Measurements from ENCODE around the gene TUSC2.

Gene TUSC2

GRCh38 chr3:50325497-50326181 is 2.4 kb downstream of the TUSC2 start:
- no peak for ATAC-seq
- TF ChIP-seq ISL1 (CRISPR knock-in tag; IDR thresholded peaks at IDR 0.05) (no peak), ZFP30 (CRISPR knock-in tag; IDR thresholded peaks at IDR 0.05) (no peak), ARNTL (CRISPR knock-in tag; IDR thresholded peaks at IDR 0.05; ENCODE audit: borderline replicate concordance, low read depth) (no peak), GLIS3 (CRISPR knock-in tag; IDR thresholded peaks at IDR 0.05) (no peak), ZNF70 (CRISPR knock-in tag; IDR thresholded peaks at IDR 0.05) (no peak)

- ATAC-seq = no peak
- TF ChIP-seq SNAI2 (CRISPR knock-in tag; IDR thresholded peaks at IDR 0.05) (no peak), ZNF70 (CRISPR knock-in tag; IDR thresholded peaks at IDR 0.05) (no peak), ZNF8 (CRISPR knock-in tag; IDR thresholded peaks at IDR 0.05) (no peak), PPARA (CRISPR knock-in tag; IDR thresholded peaks at IDR 0.05; ENCODE audit: borderline replicate concordance) (no peak)
These were observed 2.9 kb downstream of the TUSC2 start for GRCh38 chr3:50325113-50325480.

GRCh38 chr3:50324351-50325112 is 3.5 kb downstream of the TUSC2 start:
- TF ChIP-seq TSHZ2 (CRISPR knock-in tag; IDR thresholded peaks at IDR 0.05) (no peak), ZNF565 (CRISPR knock-in tag; conservative IDR thresholded peaks at IDR 0.05; ENCODE audit: low read depth) (no peak), SNAI2 (CRISPR knock-in tag; IDR thresholded peaks at IDR 0.05) (no peak), TCF4 (CRISPR knock-in tag; IDR thresholded peaks at IDR 0.05; ENCODE audit: borderline replicate concordance) (no peak), ARNTL (CRISPR knock-in tag; IDR thresholded peaks at IDR 0.05; ENCODE audit: borderline replicate concordance, low read depth) (no peak), ISL1 (CRISPR knock-in tag; IDR thresholded peaks at IDR 0.05) (no peak), PATZ1 (CRISPR knock-in tag; IDR thresholded peaks at IDR 0.05; ENCODE audit: borderline replicate concordance) (no peak), GLIS3 (CRISPR knock-in tag; IDR thresholded peaks at IDR 0.05) (no peak)
- ATAC-seq = peak; percentile 56

GRCh38 chr3:50323614-50324199 is 4.3 kb downstream of the TUSC2 start:
- no peak for TF ChIP-seq CSRNP3 (CRISPR knock-in tag; IDR thresholded peaks at IDR 0.05)
- no peak for TF ChIP-seq PATZ1 (CRISPR knock-in tag; IDR thresholded peaks at IDR 0.05; ENCODE audit: borderline replicate concordance)
- TF ChIP-seq POU6F1 (CRISPR knock-in tag; IDR thresholded peaks at IDR 0.05; ENCODE audit: borderline replicate concordance, low read depth) = no peak
- no peak for TF ChIP-seq TCF4 (CRISPR knock-in tag; IDR thresholded peaks at IDR 0.05; ENCODE audit: borderline replicate concordance)
- no peak for TF ChIP-seq ZFP3 (CRISPR knock-in tag; IDR thresholded peaks at IDR 0.05)
- TF ChIP-seq ISL1 (CRISPR knock-in tag; IDR thresholded peaks at IDR 0.05) = no peak
- no peak for TF ChIP-seq SNAI2 (CRISPR knock-in tag; IDR thresholded peaks at IDR 0.05)
- TF ChIP-seq OSR1 (CRISPR knock-in tag; IDR thresholded peaks at IDR 0.05) = no peak
- TF ChIP-seq ZC3H10 (CRISPR knock-in tag; IDR thresholded peaks at IDR 0.05) = no peak
- no peak for TF ChIP-seq GLIS3 (CRISPR knock-in tag; IDR thresholded peaks at IDR 0.05)
- no peak for TF ChIP-seq CSDC2 (CRISPR knock-in tag; IDR thresholded peaks at IDR 0.05)
- no peak for TF ChIP-seq TOX (CRISPR knock-in tag; IDR thresholded peaks at IDR 0.05; ENCODE audit: borderline replicate concordance)
- no peak for TF ChIP-seq ARNTL (CRISPR knock-in tag; IDR thresholded peaks at IDR 0.05; ENCODE audit: borderline replicate concordance, low read depth)
- no peak for TF ChIP-seq ZFP30 (CRISPR knock-in tag; IDR thresholded peaks at IDR 0.05)
- TF ChIP-seq CREB5 (CRISPR knock-in tag; IDR thresholded peaks at IDR 0.05; ENCODE audit: low read depth) = no peak
- TF ChIP-seq RARB (CRISPR knock-in tag; IDR thresholded peaks at IDR 0.05) = no peak
- no peak for ATAC-seq

Data from SK-N-SH treated with all-trans-retinoic acid at 6 μM for 48 hours (cell line).